SK-N-DZ (cell line): ENCODE data around the gene SERHL2. TPM values are rescaled to one million over a fixed set of nuclear protein-coding genes. Genes with fewer than 3 reads are reported as not detected.
"Not testable (repeated sequence)": the region's sequence is repeated elsewhere in the genome, so short reads cannot be mapped to it uniquely, and the experiment has no call there.

ENCODE experiments used
- DNase-seq: peaks from one replicate; pipeline ENCODE4 v3.0.0-alpha.2; 2015; ENCODE audit warnings: low spot score
- polyA plus RNA-seq, 2 experiments: library from polyadenylated mRNA; depleted of rRNA; stranded (reverse); fragments of >200 nt; gene quantifications; 2 replicates each; pipeline ENCODE4 v1.2.3, GENCODE V29; 2014

The SERHL2 gene
- 2.5 TPM in 1 of 2 replicates, not detected in the other for polyA plus RNA-seq (2014; cell fraction: cytosol; rRNA removed)
- 0.70 and 1.4 TPM in 2 replicates for polyA plus RNA-seq (2014; cell fraction: nucleus; rRNA removed)

- DNase-seq: peak; percentile 84
Measured at GRCh38 chr22:42553475-42554361, at the start of gene SERHL2. TSS of gene SERHL2 (plus strand) at chr22:42553956. CDS start at chr22:42554021, 65 bp downstream.

GRCh38 chr22:42508327-42508974, 45.3 kb upstream of the SERHL2 start:
- not testable (repeated sequence) for DNase-seq

- not testable (repeated sequence) for DNase-seq
Measured at GRCh38 chr22:42508975-42509364, 44.8 kb upstream of the SERHL2 start.

- no peak for DNase-seq
Measured at GRCh38 chr22:42509548-42509947, 44.2 kb upstream of the SERHL2 start.

- DNase-seq: no peak
Measured at GRCh38 chr22:42511401-42511891, 42.3 kb upstream of the SERHL2 start.

- DNase-seq: not testable (repeated sequence)
Measured at GRCh38 chr22:42512273-42512990, 41.3 kb upstream of the SERHL2 start.

GRCh38 chr22:42514331-42514730, 39.4 kb upstream of the SERHL2 start:
- DNase-seq: not testable (repeated sequence)

GRCh38 chr22:42515304-42515703, 38.5 kb upstream of the SERHL2 start:
- DNase-seq: not testable (repeated sequence)

- no peak for DNase-seq
Measured at GRCh38 chr22:42515896-42516295, 37.9 kb upstream of the SERHL2 start.

GRCh38 chr22:42517103-42517502, 36.7 kb upstream of the SERHL2 start:
- not testable (repeated sequence) for DNase-seq

GRCh38 chr22:42518638-42519524, 34.9 kb upstream of the SERHL2 start:
- not testable (repeated sequence) for DNase-seq

- DNase-seq: peak; percentile 66
Measured at GRCh38 chr22:42519525-42520401, 34.0 kb upstream of the SERHL2 start, which contains the start of gene RRP7A. TSS of gene RRP7A (minus strand) at chr22:42519796. CDS start at chr22:42519786, 10 bp downstream.

GRCh38 chr22:42521228-42521546, 32.6 kb upstream of the SERHL2 start:
- DNase-seq: no peak

- no peak for DNase-seq
Measured at GRCh38 chr22:42522546-42522945, 31.2 kb upstream of the SERHL2 start.

- no peak for DNase-seq
Measured at GRCh38 chr22:42528591-42529307, 25.0 kb upstream of the SERHL2 start.

- DNase-seq: not testable (repeated sequence)
Measured at GRCh38 chr22:42529435-42529834, 24.3 kb upstream of the SERHL2 start.

- DNase-seq: not testable (repeated sequence)
Measured at GRCh38 chr22:42531401-42532084, 22.2 kb upstream of the SERHL2 start.

GRCh38 chr22:42533638-42533977, 20.1 kb upstream of the SERHL2 start:
- DNase-seq: no peak
